ENCODE measurements around the gene LKAAEAR1.

LKAAEAR1 gene

DNA sequence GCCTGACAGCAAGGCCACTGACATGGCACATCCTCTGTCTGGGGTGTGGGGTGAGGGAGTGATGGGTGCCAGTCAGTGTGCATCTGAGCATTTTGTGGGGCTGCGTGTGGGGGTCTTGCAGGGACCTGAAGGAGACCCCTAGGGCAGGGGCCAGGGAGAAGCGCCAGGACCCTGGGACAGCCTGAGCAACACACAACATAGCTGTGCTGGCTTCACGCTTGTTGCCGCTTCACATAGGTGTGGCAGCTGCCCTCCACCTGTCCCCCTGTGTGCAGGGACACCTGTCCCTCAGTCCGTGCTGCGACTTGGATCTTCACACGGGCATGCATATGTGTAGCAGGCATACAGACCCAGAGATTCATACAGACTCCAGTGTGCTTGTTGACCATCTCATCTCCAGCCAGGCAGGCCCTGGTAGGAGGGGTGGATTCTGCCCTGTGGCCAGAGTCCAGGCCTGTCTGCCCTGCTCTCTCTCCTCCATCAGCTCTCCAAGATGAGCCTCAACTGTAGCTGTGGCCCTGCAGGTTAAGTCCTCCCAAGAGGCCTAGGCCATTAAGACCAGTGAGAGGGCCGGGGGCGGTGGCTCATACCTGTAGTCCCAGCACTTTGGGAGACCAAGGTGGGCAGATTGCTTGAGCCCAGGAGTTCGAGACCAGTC is 26.3 kb upstream of the LKAAEAR1 start:
- no peak for DNase-seq (ENCODE audit: low read depth, low spot score)

DNA sequence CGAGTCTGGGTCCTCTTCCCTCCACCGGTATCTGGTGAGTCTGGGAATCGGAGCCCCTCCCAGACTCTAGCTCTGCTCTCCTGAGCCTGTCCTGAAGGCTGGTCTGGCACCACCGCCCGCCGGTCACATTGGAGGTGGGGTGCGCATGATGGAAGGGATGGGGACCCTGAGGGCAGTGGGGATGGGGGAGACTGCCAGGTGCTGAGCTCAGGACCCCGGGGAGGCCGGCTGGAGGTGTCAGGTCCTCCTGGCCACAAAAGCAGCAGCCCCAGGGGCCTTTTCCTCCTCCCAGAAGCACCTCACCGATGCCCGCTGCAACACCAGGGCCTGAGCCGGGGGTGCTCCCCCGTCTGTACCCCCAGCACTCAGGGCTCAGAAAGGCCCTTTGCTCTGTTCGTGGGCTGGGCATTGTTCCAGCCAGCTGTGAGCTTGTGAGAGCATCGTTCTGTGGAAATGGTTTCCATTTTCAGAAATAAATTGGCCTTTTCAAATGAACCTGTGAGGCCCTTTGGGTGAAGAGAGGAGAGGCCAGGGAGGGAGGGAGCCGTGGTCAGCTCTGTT is 25.7 kb upstream of the LKAAEAR1 start:
- DNase-seq (ENCODE audit: low read depth, low spot score) = no peak

- no peak for DNase-seq (ENCODE audit: low read depth, low spot score)
These were observed 24.8 kb upstream of the LKAAEAR1 start for GRCh38 chr20:64108731-64109681.

GRCh38 chr20:64107736-64108457 is 23.7 kb upstream of the LKAAEAR1 start:
- DNase-seq (ENCODE audit: low read depth, low spot score) = no peak

- no peak for DNase-seq (ENCODE audit: low read depth, low spot score)
These were observed 23.0 kb upstream of the LKAAEAR1 start, which contains the start of gene NPBWR2 for GRCh38 chr20:64106981-64107735. Gene NPBWR2, minus strand, starts transcription at chr20:64107565. Its CDS starts 734 bp downstream, at chr20:64106831.

DNA sequence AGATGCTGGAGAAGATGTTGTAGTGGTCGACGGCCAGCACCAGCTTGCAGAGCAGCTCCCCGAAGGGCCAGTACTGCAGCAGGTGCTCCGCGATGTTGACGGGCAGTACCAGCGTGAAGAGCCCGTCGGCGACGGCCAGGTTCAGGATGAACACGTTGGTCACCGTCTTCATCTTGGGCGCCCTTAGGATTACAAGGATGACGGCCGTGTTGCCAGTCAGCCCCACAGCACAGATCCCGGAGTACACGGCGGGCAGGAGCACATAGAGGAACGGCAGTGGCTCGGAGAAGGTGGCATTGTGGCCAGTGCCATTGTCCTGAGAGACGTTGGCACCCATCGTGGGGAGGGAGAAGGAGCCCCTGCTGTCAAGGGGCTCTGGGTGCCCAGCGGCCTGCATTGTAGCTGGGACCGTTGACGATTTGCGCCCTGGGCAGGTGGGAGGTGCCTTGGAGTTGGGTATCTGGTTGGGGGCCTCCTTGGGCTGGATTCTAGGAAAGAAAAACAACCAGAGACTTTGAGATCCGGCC is 22.3 kb upstream of the LKAAEAR1 start:
- no peak for DNase-seq (ENCODE audit: low read depth, low spot score)

- DNase-seq (ENCODE audit: low read depth, low spot score) = no peak
These were observed 21.7 kb upstream of the LKAAEAR1 start for GRCh38 chr20:64105846-64106434.

DNA sequence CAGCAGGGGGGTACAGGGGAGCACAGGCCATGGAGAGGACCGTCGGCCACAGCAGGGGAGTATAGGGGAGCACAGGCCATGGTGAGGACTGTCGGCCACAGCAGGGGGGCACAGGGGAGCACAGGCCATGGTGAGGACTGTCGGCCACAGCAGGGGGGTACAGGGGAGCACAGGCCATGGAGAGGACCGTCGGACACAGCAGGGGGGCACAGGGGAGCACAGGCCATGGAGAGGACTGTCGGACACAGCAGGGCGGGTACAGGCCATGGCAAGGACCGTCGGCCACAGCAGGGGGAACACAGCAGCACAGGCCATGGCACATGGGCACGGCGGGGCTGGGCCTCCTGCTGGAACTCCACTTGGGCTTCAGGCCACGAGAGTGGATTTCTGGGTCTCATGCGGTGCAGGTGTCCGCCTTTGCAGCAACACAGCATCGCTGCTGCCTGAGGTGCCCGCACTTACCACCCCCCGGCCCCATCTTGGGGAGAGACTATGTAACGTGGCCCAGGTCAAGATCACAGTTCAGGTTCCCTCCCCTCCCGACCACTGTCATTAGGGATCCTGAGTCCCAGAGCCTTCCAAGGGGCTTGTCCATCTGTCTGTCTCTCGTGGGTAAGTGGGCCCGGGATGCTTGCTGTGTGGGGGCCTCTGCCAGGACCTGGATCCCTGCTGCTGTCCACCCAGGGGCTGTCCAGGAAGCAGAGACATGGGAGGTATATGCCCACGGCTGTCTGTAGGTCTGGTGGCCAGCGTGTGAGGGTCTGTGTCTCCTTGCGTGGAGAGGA is 20.7 kb upstream of the LKAAEAR1 start:
- DNase-seq (ENCODE audit: low read depth, low spot score) = no peak

- DNase-seq (ENCODE audit: low read depth, low spot score) = no peak
These were observed 19.9 kb upstream of the LKAAEAR1 start for GRCh38 chr20:64103871-64104666.

DNA sequence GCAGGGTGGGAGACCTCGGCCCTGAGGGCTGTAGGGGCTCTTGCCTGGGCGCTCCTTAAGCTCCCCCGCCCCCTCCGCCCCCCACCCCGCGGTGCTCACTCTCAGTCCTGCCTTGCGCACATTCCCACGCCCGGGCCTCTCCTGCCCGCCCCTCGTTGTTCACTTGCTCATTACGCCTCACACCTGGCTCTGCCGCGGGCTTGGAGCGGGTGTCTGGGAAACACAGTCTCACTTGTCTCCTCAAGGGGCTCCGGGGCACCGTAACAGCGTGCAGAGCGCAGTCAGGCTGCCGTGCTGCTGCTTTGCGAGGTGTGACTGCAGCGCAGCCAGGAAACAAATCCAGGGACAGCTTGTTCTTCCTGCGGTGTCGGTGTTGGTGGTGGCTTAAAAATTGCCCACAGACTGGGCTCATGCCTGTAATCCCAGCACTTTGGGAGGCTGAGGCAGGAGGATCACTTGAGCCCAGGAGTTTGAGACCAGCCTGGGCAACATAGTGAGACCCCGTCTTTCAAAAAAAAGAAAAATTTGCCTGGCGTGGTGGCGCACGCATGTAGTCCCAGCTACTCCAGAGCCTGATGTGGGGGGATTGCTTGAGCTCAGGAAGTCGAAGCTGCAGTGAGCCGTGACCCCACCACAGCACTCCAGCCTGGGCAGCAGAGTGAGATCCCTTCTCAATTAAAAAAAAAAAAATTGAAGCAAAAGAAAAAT is 18.6 kb upstream of the LKAAEAR1 start:
- DNase-seq (ENCODE audit: low read depth, low spot score) = no peak

GRCh38 chr20:64101731-64102621 is 17.8 kb upstream of the LKAAEAR1 start:
- no peak for DNase-seq (ENCODE audit: low read depth, low spot score)

DNA sequence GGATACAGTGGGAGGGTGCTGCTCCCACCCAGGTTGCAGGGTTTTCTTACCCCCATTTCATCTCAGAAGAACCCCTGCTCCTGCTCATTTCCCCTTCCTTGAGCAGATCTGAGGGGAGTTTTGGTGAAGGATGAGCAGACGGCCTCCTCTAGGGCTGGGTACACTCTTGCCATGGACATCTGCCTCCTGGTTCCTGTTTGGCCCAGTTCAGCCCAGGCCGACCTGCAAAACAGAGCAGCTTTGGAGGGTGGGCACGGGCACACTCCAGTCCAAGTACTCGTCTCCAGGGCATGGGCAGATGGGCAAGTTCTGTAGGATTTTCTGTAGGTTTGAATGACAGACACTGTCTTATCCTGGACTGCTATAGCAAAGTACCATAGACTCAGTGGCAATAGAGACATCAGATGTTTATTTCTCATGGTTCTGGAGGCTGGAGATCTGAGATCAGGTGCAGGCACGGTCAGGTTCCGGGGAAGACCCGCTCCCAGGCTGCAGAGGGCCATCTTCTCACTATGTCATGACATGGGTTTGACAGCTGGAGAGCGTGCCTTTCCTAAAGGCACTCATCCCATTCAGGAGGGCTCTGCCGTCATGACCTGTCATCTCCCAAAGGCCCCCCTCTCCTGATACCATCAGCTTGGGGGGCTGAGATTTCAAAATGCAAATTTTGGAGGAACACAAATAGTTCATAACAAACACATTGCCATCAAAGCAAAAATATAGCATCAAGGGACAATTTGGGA is 16.9 kb upstream of the LKAAEAR1 start:
- DNase-seq (ENCODE audit: low read depth, low spot score) = no peak

GRCh38 chr20:64100566-64100888 is 16.3 kb upstream of the LKAAEAR1 start:
- DNase-seq (ENCODE audit: low read depth, low spot score) = no peak

DNA sequence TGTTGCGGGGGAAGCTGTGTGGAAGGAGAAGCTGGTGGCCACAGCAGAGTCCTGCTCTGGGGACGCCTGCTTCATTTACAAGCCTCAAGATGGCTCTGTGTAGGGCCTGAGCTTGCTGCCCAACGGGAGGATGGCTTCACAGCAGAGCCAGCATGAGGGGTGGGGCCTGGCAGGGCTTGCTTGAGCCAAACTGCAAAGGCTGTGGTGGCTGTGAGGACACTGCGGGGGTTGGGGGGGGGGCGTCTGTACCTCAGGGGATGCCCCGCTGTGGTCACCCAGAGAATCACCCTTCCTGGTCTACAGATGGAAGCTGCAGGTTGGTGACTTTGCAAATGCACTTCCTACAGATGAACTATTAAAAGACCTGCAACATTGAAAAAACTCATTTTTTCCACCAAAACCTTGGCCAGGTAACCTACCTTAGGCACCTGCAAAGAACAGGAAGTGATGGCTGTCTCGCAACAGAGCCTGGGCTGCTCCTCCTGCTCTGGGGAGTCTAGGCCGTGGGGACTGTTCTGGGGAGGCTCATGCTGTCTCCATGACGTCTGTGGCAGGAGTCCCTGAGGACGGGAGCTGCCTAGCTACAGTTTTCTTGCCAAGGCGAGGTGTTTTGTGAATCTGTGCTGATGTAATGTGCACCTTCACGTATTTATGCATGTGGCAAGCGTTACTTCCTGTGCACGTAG is 15.8 kb upstream of the LKAAEAR1 start:
- DNase-seq (ENCODE audit: low read depth, low spot score) = no peak

GRCh38 chr20:64099086-64099786 is 15.0 kb upstream of the LKAAEAR1 start:
- no peak for DNase-seq (ENCODE audit: low read depth, low spot score)

All from smooth muscle cell of the brain vasculature (primary cell).